Measurements from ENCODE around the gene NR1H3. TPM values are rescaled to one million over a fixed set of nuclear protein-coding genes. Genes with fewer than 3 reads are reported as not detected.

Gene NR1H3
- 10.0 and 13.1 TPM in 2 replicates for total RNA-seq

GRCh38 chr11:47257517-47258316 lies at the start of gene NR1H3:
NR1H3 (plus strand) TSS chr11:47257996; CDS start chr11:47259217, 1,221 bp downstream.

DNA sequence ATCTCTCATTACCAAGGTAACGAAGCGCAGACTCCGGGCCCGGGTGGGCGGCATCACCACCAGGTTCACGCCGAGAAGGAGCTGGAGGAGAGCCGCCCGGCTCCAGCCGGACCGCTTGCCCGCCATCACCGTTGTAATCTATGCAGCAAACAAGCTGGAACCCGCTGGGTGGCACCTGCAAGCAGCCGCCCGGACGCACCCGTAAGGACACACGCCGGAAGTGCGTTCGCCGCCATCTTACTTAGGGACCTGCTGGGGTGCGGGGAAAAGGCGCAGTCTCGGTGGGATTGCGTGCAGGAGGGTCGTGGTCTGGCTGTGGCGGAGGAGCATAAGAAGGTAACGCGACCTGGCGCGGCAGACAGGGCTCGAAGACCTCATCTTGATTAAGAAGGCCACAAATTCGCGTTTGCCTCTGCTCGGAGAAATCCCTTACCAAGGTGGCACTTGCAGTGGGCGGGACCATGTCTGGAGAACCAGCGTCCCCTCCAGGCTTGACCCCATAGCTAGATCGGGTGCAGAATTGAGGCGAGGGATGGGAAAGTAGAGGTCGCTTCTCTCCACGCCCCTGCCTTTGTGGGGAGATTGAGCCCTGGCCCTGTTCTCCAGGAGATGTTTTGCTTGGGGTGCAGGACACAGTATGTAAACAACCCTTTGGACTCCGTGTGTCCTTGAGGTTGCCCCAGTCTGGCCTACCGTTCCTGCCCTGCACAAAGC lies 9.0 kb upstream of the NR1H3 start, which contains the start of gene ACP2:
Gene ACP2 (minus strand): TSS at position 151 of the 714 bp plus-strand sequence. CDS start 25 bp downstream, at position 126.

DNA sequence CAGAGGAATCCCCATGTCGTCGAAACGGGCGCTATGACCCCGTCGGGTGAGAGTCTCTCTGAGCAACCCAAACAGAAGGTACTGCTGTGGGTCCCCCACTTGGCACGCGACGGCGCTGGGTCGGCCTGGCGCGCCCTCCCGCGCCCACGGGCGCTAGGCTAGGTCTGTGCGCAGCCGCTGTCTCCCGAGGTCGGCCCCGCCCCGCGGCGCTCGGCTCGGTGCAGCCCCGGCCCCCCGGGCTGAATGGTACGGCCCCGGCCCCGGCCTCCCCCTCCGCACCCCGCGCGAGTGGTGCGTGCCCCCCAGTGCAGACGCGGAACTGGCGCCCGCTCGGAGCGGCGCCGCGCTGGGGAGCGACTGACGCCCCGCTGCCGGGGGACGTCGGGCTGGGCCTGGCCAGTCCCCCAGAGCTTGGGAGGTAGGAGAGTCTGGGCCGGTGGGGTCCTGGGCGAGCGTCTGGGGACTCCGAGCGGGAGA lies 12.1 kb downstream of the NR1H3 start, which contains the start of gene MADD:
Gene MADD (plus strand): TSS at position 305 of the 477 bp plus-strand sequence.

Other genes with a start within 250 kb of the NR1H3 start
- 64.8 and 101 TPM in 2 replicates for gene ARFGAP2, start 81.1 kb upstream of the NR1H3 start, total RNA-seq
- 6.8 and 22.1 TPM in 2 replicates for gene PACSIN3, start 71.6 kb upstream of the NR1H3 start, total RNA-seq
- 75.9 TPM in 2 replicates for gene DDB2, start 43.0 kb upstream of the NR1H3 start, total RNA-seq
- gene ACP2, start 9.2 kb upstream of the NR1H3 start, total RNA-seq, result 16.4 and 29.9 TPM in 2 replicates
- 15.5 and 30.0 TPM in 2 replicates for gene MADD, start 12.1 kb downstream of the NR1H3 start, total RNA-seq
- not detected in 2 replicates for gene MYBPC3, start 94.7 kb downstream of the NR1H3 start, total RNA-seq
- gene SPI1, start 120.6 kb downstream of the NR1H3 start, total RNA-seq, result not detected in 2 replicates
- 41.8 and 63.9 TPM in 2 replicates for gene SLC39A13, start 150.6 kb downstream of the NR1H3 start, total RNA-seq
- gene PSMC3, start 168.4 kb downstream of the NR1H3 start, total RNA-seq, result 210 and 222 TPM in 2 replicates
- 0.25 and 0.32 TPM in 2 replicates for gene RAPSN, start 191.1 kb downstream of the NR1H3 start, total RNA-seq

Data from bladder microvascular endothelial cell (primary cell).